Measurements from ENCODE around the gene PRKAA1. TPM values are rescaled to one million over a fixed set of nuclear protein-coding genes. Genes with fewer than 3 reads are reported as not detected.
A peak's percentile ranks its signal among the peaks of the same experiment; 100 is the strongest.

The PRKAA1 gene
- total and polyA plus RNA-seq, 2 of the 4 experiments (the other 2 are of a cell fraction), result 47.7 to 94.1 TPM

DNA sequence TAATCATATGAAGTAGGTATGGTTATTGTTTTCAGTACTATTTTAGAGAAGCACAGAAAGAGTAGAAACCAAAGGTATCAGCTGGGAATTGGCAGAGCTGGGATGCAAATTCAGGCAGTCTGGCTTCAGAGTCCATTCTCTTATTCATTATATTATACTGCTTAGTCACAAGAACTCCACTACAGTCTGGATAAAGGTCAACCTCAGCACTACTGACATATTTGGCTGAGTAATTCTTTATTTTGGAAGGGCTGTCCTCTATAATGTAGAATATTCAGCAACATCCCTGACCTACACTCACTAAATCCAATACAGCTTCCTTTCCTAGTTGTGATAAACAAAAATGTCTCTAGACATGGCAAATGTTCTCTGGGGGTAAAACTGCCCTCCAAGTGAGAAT, 80.9 kb downstream of the PRKAA1 start:
- 0 out of 2 replicates have a peak, but pooled peaks cover 3% of the 10 kb centered on the region for H3K9me1 ChIP-seq (ENCODE audit: insufficient read depth, low read length)
- H3K4ac ChIP-seq (ENCODE audit: low read depth, low read length), result no peak overlapping the region
- H3K27me3 ChIP-seq (ENCODE audit: control insufficient read depth, insufficient read depth, low read length), result no peaks in the 10 kb centered on the region
- H3K36me3 ChIP-seq (ENCODE audit: control insufficient read depth, insufficient read depth, low read length), result peaks cover 5% of the 10 kb centered on the region; the same call in 1 of the 2 replicates
- H2AK9ac ChIP-seq (replicated peaks; ENCODE audit: low read depth, low read length, poor library complexity), result no peak overlapping the region
- no peak overlapping the region for H4K5ac ChIP-seq (ENCODE audit: low read depth, low read length)
- no peak overlapping the region for H3K4me2 ChIP-seq (ENCODE audit: low read depth, low read length)
- H2AK5ac ChIP-seq (ENCODE audit: low read depth, low read length), result no peak overlapping the region
- H2BK20ac ChIP-seq (ENCODE audit: low read depth, low read length), result no peak overlapping the region
- POLR2A ChIA-PET (ENCODE audit: unreplicated experiment), result no interaction called here
- no peaks in the 10 kb centered on the region for H4K20me1 ChIP-seq (ENCODE audit: insufficient read depth, low read length)
- in situ Hi-C loops (cut with MboI; ENCODE audit: low sequenced_read_pairs), result no loop called here
- H2BK15ac ChIP-seq (ENCODE audit: low read depth, low read length), result no peak overlapping the region
- H3K18ac ChIP-seq (ENCODE audit: low read depth, low read length), result no peak overlapping the region
- no peaks in the 10 kb centered on the region for H3K9me3 ChIP-seq (ENCODE audit: control insufficient read depth, insufficient read depth, low read length)
- DNase-seq (peak; percentile 74), ATAC-seq (ENCODE audit: low read depth) (peak; percentile 97)
- H3K56ac ChIP-seq (ENCODE audit: extremely low read depth, insufficient read depth, low read length), result no peak overlapping the region
- CTCF ChIA-PET, result interaction anchor here (1.5 kb wide), 1 partner anchor 17 kb away, joined by 3 read pairs; no protein-coding TSS in a partner anchor
- H3K79me1 ChIP-seq (ENCODE audit: low read depth in 1 of 2, low read length in 2 of 2), result peaks cover 3% of the 10 kb centered on the region in 2 experiments; a peak in 2 of 4 replicates
- H3K14ac ChIP-seq (replicated peaks; ENCODE audit: low read depth, low read length), result no peak overlapping the region
- no peak overlapping the region for H3K4me3 ChIP-seq (ENCODE audit: insufficient read depth, low read depth, low read length)
- no peak overlapping the region for H3K9ac ChIP-seq (ENCODE audit: low read depth, low read length)
- no peak overlapping the region for H2BK120ac ChIP-seq (ENCODE audit: low read depth, low read length)
- no peak overlapping the region for H2AFZ ChIP-seq (replicated peaks; ENCODE audit: low read length, poor library complexity)
- 0 out of 2 replicates have a peak, but pooled peaks cover 2% of the 10 kb centered on the region for H3K4me1 ChIP-seq (ENCODE audit: control insufficient read depth, insufficient read depth, low read length)
- no TSS peak for BruUV-seq (replicated peaks)
- dilution Hi-C loops (cut with HindIII; ENCODE audit: low sequenced_read_pairs, unreplicated experiment), result no loop called here
- intact Hi-C loops (cut with micrococcal nuclease), result loop anchor here (5.0 kb wide), 1 partner anchor 1125 kb away; no protein-coding TSS in a partner anchor
- no peak overlapping the region for H4K8ac ChIP-seq (ENCODE audit: low read depth in 2 of 2, low read length in 2 of 2)
- TF ChIP-seq MXI1 (IDR thresholded peaks at IDR 0.05; ENCODE audit: borderline replicate concordance, low read depth, low read length) (no peak), USF2 (IDR thresholded peaks at IDR 0.05; ENCODE audit: low read depth, low read length) (no peak), BHLHE40 (IDR thresholded peaks at IDR 0.05; ENCODE audit: low read depth, low read length) (no peak), MAFK (IDR thresholded peaks at IDR 0.05; ENCODE audit: low read depth, low read length) (peak; percentile 52; the same call in 1 of the 2 replicates), POLR2A (IDR thresholded peaks at IDR 0.05; ENCODE audit: low read depth, low read length) (no peak), MAZ (IDR thresholded peaks at IDR 0.05; ENCODE audit: borderline replicate concordance, low read depth, low read length) (no peak), NFE2L2 (IDR thresholded peaks at IDR 0.05; ENCODE audit: low read depth, low read length) (0 out of 2 replicates have a peak, but pooled peaks have one; percentile 18)
- no peak overlapping the region for H3K27ac ChIP-seq (ENCODE audit: insufficient read depth, low read length)
- no peak overlapping the region for H4K91ac ChIP-seq (ENCODE audit: insufficient read depth, low read depth, low read length)
- no peak overlapping the region for H2BK5ac ChIP-seq (ENCODE audit: low read depth, low read length, poor library complexity, severe bottlenecking)
- H3K23ac ChIP-seq (ENCODE audit: low read depth, low read length), result no peak overlapping the region
